ENCODE results near the gene PIK3R6. TPM values are rescaled to one million over a fixed set of nuclear protein-coding genes. Genes with fewer than 3 reads are reported as not detected.

Gene PIK3R6
- total RNA-seq, 2 donors from 2014 or later, result 0.81 to 6.2 TPM

GRCh38 chr17:8754890-8755289, 112.6 kb downstream of the PIK3R6 start:
- Mint-ChIP-seq H3K36me3 (no peaks in the 10 kb centered on the region), H3K4me3 (no peak overlapping the region), H3K27me3 (peaks cover 29 to 34% of the 10 kb centered on the region in 2 donors), H3K27ac (no peak overlapping the region), H3K9me3 (no peaks in the 10 kb centered on the region), H3K4me1 (ENCODE audit: low read depth in 2 of 2) (no peaks in the 10 kb centered on the region)
- no peak for ATAC-seq
- no peak for DNase-seq (ENCODE audit: low spot score)

DNA sequence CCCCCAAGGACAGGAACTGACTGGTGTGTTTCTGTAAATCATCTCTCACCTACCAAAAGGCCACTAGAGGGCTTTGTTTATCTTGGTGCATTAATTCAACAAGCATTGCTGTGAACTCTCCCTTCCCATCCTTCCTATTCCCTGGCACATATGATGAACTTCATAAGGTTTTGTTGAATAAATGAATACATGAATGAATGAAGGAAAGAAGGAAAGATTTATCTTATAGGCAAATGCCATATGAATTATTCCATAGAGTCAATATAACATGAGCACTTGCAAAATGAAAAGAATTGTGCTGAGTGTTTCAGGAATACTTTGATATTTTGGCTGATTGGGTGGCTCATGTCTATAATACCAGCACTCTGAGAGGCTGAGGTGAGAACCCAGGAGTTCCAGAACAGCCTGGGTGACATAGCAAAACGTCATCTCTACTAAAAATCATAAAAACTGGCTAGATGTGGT, 113.5 kb downstream of the PIK3R6 start:
- H3K4me3 Mint-ChIP-seq, result no peak overlapping the region
- H3K27ac Mint-ChIP-seq, result no peak overlapping the region
- H3K27me3 Mint-ChIP-seq, result peaks cover 28 to 38% of the 10 kb centered on the region in 2 donors
- no peaks in the 10 kb centered on the region for H3K9me3 Mint-ChIP-seq
- ATAC-seq (no peak), DNase-seq (ENCODE audit: low spot score) (no peak)
- H3K36me3 Mint-ChIP-seq, result no peaks in the 10 kb centered on the region
- H3K4me1 Mint-ChIP-seq (ENCODE audit: low read depth in 2 of 2), result no peaks in the 10 kb centered on the region

DNA sequence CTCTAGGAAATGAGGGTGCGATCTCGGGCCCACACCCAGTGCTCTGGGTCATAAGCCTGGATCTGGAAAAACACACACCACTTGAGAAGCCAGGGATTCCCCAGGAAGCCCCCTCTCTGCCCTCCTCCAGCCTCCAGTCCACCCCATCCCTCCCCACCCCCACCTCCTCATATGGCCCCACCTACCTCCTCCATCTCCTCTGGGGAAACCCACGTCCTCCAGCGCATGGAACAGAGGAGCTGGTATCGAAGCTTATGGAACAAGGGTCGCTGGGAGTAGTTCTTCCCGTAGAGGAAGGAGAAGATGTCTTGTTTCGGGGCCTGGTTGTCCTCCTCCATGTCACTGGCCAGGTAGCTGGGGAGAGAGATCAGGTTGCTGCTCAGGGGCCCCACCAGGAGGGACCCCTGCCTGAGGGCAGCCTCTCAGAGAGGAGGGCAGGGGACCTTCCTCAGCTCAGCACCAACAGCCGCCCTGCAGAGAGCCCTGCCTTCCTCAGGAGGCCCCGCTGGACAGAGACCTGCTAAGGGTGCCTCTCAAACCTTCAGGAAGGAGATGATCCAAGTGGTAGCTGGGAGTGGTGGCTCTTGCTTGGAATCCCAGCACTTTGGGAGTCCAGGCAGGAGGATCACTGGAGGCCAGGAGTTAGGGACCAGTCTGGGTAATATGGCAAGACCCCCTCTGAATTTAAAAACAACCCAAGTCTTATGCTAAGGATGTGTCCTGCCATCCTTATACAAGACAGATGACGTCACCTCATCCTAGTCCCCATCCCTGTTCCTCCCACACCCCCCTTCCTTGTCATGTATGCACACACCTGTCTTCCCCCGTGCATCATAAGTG, 114.1 kb downstream of the PIK3R6 start:
- ATAC-seq (no peak), DNase-seq (ENCODE audit: low spot score) (no peak)
- Mint-ChIP-seq H3K9me3 (no peaks in the 10 kb centered on the region), H3K36me3 (no peaks in the 10 kb centered on the region), H3K27me3 (peaks cover 28 to 34% of the 10 kb centered on the region in 2 donors), H3K4me3 (no peak overlapping the region), H3K4me1 (ENCODE audit: low read depth in 2 of 2) (no peaks in the 10 kb centered on the region), H3K27ac (no peak overlapping the region)

Other genes with a start within 250 kb of the PIK3R6 start
- gene MYH10, start 236.9 kb downstream of the PIK3R6 start, total RNA-seq, result 1 to 10 TPM; 1.9 TPM
- gene CCDC42, start 122.8 kb downstream of the PIK3R6 start, total RNA-seq, result not detected
- not detected for gene SPDYE4, start 109.1 kb downstream of the PIK3R6 start, total RNA-seq
- 1 to 10 TPM in 1 of 2 donors, under 1 TPM in 1; 0.12 to 1.5 TPM for gene MFSD6L, start 68.3 kb downstream of the PIK3R6 start, total RNA-seq
- 100 to 1,000 TPM; 112 to 119 TPM for gene PIK3R5, start 98.0 kb upstream of the PIK3R6 start, total RNA-seq
- gene NTN1, start 153.8 kb upstream of the PIK3R6 start, total RNA-seq, result under 1 TPM; 0.10 to 0.20 TPM

Data from natural killer cell treated with Interleukin-12 subunit alpha and Interleukin-12 subunit beta and Interleukin-15 and Interleukin-18, amount 100 ng/mL, for 72 hours (primary cell).